GM12878 (cell line): ENCODE data around the gene DIP2A. TPM values are rescaled to one million over a fixed set of nuclear protein-coding genes. Genes with fewer than 3 reads are reported as not detected.

Source experiments
- ATAC-seq: fragments of 200-7000 bp; cut with Tn5 transposase; 3 replicates; pipeline ENCODE4 v1.9.1; 2020; ENCODE audit warnings: mild to moderate bottlenecking, moderate library complexity
- BruUV-seq: library from RNA; stranded (reverse); fragments of 400-500 nt; replicated peaks from 2 replicates; lab custom pipeline; 2021; lab: Mats Ljungman, UMichigan
- CTCF ChIA-PET: fragments of 300-600 bp; sonication (Branson Sonifier 250); formaldehyde crosslinking; extraction: SDS; loops from one replicate; lab custom pipeline; 2021; ENCODE audit warnings: inconsistent platforms; lab: Yijun Ruan, JAX
- POLR2A ChIA-PET: fragments of 350-600 bp; formaldehyde crosslinking; extraction: SDS; loops from one replicate; lab custom pipeline; 2021; ENCODE audit warnings: inconsistent platforms; lab: Charles Lee
- RAD21 ChIA-PET: fragments of 300-600 bp; sonication (Branson Sonifier 250); formaldehyde crosslinking; loops from one replicate; lab custom pipeline; 2023; ENCODE audit warnings: antibody characterized with exemption; ENCODE audit not compliant: unreplicated experiment; lab: Charles Lee
- SMC1A ChIA-PET: fragments of 300-600 bp; sonication (Branson Sonifier 250); formaldehyde crosslinking; loops from one replicate; lab custom pipeline; 2023; ENCODE audit not compliant: unreplicated experiment, uncharacterized antibody; lab: Charles Lee
- DNase-seq: peaks from one replicate; pipeline ENCODE4 v3.0.0-alpha.2; 2011; ENCODE audit warnings: low read depth, low spot score
- FAIRE-seq: peaks from 3 replicates; lab custom pipeline; 2011; peaks lifted over from hg19 to GRCh38; lab: Jason Lieb, UNC
- H2AFZ ChIP-seq: 2 replicates; pipeline ENCODE4 v1.6.0; 2011; ENCODE audit warnings: low read depth, low read length, control low read depth; ENCODE audit not compliant: control insufficient read depth
- H3K27ac ChIP-seq: 2 replicates; pipeline ENCODE4 v1.5.1; 2011; ENCODE audit warnings: control low read depth; ENCODE audit not compliant: control insufficient read depth, insufficient read depth
- H3K27me3 ChIP-seq, 2 experiments: replicated peaks in 1 of 2; 2 replicates each; pipeline versions ENCODE4 v1.6.0 to v1.6.1; 2011; ENCODE audit warnings: low read length in 1 of 2; ENCODE audit not compliant: control insufficient read depth in 2 of 2, insufficient read depth in 2 of 2
- H3K36me3 ChIP-seq, 2 experiments: 2 replicates each; pipeline ENCODE4 v1.5.1; 2011; ENCODE audit warnings: low read length in 1 of 2; ENCODE audit not compliant: control insufficient read depth in 2 of 2, insufficient read depth in 2 of 2
- H3K4me1 ChIP-seq: 2 replicates; pipeline ENCODE4 v1.6.1; 2011; ENCODE audit warnings: mild to moderate bottlenecking, low read length, moderate library complexity, mixed read lengths; ENCODE audit not compliant: control insufficient read depth, insufficient read depth
- H3K4me2 ChIP-seq: 2 replicates; pipeline ENCODE4 v1.6.0; 2011; ENCODE audit warnings: control low read depth; ENCODE audit not compliant: control insufficient read depth, insufficient read depth
- H3K4me3 ChIP-seq: fragments of 200-600 bp; sonication (generic); 2 replicates; pipeline ENCODE4 v1.5.1; 2016
- H3K79me2 ChIP-seq: 2 replicates; pipeline ENCODE4 v1.6.0; 2011; ENCODE audit warnings: low read length; ENCODE audit not compliant: control insufficient read depth, insufficient read depth
- H3K9ac ChIP-seq: 2 replicates; pipeline ENCODE4 v1.8.0; 2011; ENCODE audit warnings: low read length, control low read depth, mixed read lengths; ENCODE audit not compliant: control insufficient read depth, insufficient read depth
- H3K9me3 ChIP-seq: replicated peaks from 3 replicates; pipeline ENCODE4 v1.5.1; 2011; ENCODE audit warnings: mild to moderate bottlenecking, low read length; ENCODE audit not compliant: control insufficient read depth, insufficient read depth
- H4K20me1 ChIP-seq: 2 replicates; pipeline ENCODE4 v1.6.0; 2011; ENCODE audit not compliant: control insufficient read depth, insufficient read depth
- BMI1 ChIP-seq: fragments of 450-650 bp; IDR thresholded peaks from 2 replicates; pipeline ENCODE4 v1.6.1; 2016; ENCODE audit warnings: mild to moderate bottlenecking, moderate library complexity, borderline replicate concordance
- HDAC2 ChIP-seq: fragments of 200-600 bp; sonication (generic); IDR thresholded peaks from 2 replicates; pipeline ENCODE4 v1.6.1; 2017
- IRF3 ChIP-seq: fragments of 450-650 bp; IDR thresholded peaks from 2 replicates; pipeline ENCODE4 v1.6.1; 2014; ENCODE audit warnings: mild to moderate bottlenecking
- KDM1A ChIP-seq: fragments of 200-600 bp; sonication (generic); IDR thresholded peaks from 2 replicates; pipeline ENCODE4 v1.6.1; 2016; ENCODE audit warnings: borderline replicate concordance
- NKRF ChIP-seq: fragments of 450-650 bp; conservative IDR thresholded peaks from 2 replicates; pipeline ENCODE4 v1.6.1; 2017; ENCODE audit warnings: mild to moderate bottlenecking, moderate library complexity
- NR2C2 ChIP-seq: IDR thresholded peaks from 2 replicates; pipeline ENCODE4 v1.6.1; 2011; ENCODE audit warnings: borderline replicate concordance, low read depth; ENCODE audit not compliant: control insufficient read depth, insufficient read length
- POLR2AphosphoS2 ChIP-seq: IDR thresholded peaks from 2 replicates; pipeline ENCODE4 v1.6.1; 2011; ENCODE audit warnings: low read depth, mild to moderate bottlenecking, low read length, improper control_type of control experiment, moderate library complexity
- RFX5 ChIP-seq: IDR thresholded peaks from 2 replicates; pipeline ENCODE4 v1.6.1; 2011; ENCODE audit warnings: low read depth, low read length, improper control_type of control experiment
- WGBS: methylation state at CpG from one replicate; pipeline ENCODE4 v1.1.6; 2016; ENCODE audit warnings: low lambda C conversion rate; ENCODE audit not compliant: insufficient replicate concordance, insufficient coverage; ENCODE audit errors: missing lambda C conversion rate; 5-methylcytosine and 5-hydroxymethylcytosine counted together
- in situ Hi-C: fragments of 300-500 bp; cut with MboI; formaldehyde crosslinking; loops from 9 replicates; pipeline ENCODE4 v1.14.3; 2018; ENCODE audit warnings: mixed read lengths
- intact Hi-C: fragments of 100-400 bp; cut with micrococcal nuclease; formaldehyde crosslinking; loops from one replicate; pipeline ENCODE4 v1.14.2; 2022; ENCODE audit not compliant: unreplicated experiment
- polyA plus RNA-seq, 11 experiments: library from polyadenylated mRNA; depleted of rRNA in 4 of 11; unstranded in 6 of 11; stranded (reverse) in 5 of 11; fragments of >200 nt; fragmentation: Nextera tagmentation in 4 of 11; fragmentation: Illumina TruSeq in 1 of 11; extraction: Ambion mirVana in 4 of 11; extraction: Trizol in 1 of 11; gene quantifications; 1 replicate in 1 of 11; 2 replicates in 10 of 11; pipeline versions ENCODE4 v1.2.1 to v1.2.3, GENCODE V29; 2011 to 2016; ENCODE audit warnings: inconsistent platforms in 2 of 11, missing spikeins in 2 of 11, low read depth in 1 of 11
- total RNA-seq, 4 experiments: library from RNA; depleted of rRNA in 3 of 4; stranded (reverse); fragments of >200 nt in 3 of 4; fragmentation: Illumina TruSeq in 1 of 4; extraction: Trizol in 1 of 4; gene quantifications; 2 replicates each; pipeline versions ENCODE4 v1.2.1 to v1.2.3, GENCODE V29; 2013 to 2021
- TF ChIP-seq, protein P1 (sequence below): fragments of 450-650 bp; IDR thresholded peaks from 2 replicates; pipeline ENCODE4 v1.6.1; 2017; ENCODE audit warnings: mild to moderate bottlenecking, low read depth, inconsistent platforms; ENCODE audit not compliant: poor library complexity, severe bottlenecking
- TF ChIP-seq, protein P2 (sequence below): IDR thresholded peaks from 2 replicates; pipeline ENCODE4 v1.6.1; 2011; ENCODE audit warnings: borderline replicate concordance, low read depth, mild to moderate bottlenecking, moderate library complexity, low read length; ENCODE audit not compliant: insufficient read depth, poor library complexity, severe bottlenecking

The DIP2A gene
- total and polyA plus RNA-seq, 10 of the 15 experiments (the other 5 are each of a cell fraction or from before 2014, with no cell fraction given): 1.7 to 25.5 (median 12.2) TPM

DNA sequence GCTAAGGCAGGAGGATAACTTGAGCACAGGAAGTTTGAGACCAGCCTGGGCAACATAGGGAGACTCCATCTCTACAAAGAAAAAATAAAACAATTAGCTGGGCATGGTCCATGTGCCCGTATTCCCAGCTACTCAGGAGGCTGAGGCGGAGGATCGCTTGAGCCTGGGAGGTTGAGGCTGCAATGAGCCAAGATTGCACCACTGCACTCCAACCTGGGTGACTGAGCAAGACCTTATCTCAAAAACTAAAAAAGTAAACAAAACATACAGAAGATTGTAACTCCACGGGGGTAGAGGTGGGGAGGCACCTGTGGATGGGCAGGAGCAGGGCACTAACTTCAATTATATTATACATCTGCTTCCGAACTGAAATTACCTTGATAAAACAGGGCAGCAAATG, 141.6 kb downstream of the DIP2A start:
- DNase-seq: no peak

DNA sequence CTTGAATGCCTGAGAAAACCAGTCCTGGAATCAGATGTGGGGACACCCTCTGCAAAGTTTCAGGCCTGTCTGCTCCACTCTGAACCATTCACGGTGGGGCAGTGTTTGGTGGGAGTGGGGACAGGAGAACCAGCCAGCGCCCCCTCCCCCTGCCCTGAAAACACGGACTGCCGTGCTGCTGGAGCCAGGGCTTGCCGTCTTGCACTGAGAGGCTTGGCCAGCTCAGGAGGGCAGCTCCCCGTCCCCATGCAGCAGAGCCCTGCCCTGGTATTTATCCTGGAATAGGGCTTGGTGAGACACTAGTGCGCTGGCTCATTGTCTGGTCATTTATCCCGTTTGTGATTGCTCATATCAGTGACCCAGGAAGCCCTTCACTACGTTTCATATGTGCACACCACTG, 142.3 kb downstream of the DIP2A start:
- Histone ChIP-seq H3K4me2 (no peak overlapping the region), H3K27ac (no peak overlapping the region), H3K79me2 (no peaks in the 10 kb centered on the region), H3K4me3 (no peak overlapping the region), H3K9ac (no peak overlapping the region), H3K36me3 (no peaks in the 10 kb centered on the region), H2AFZ (no peak overlapping the region), H3K9me3 (no peaks in the 10 kb centered on the region), H4K20me1 (no peaks in the 10 kb centered on the region), H3K27me3 (no peaks in the 10 kb centered on the region), H3K4me1 (peaks cover 6% of the 10 kb centered on the region)
- DNase-seq: no peak
- ChIA-PET CTCF (no interaction called here), SMC1A (no interaction called here), POLR2A (no interaction called here), RAD21 (no interaction called here)
- no peak for ATAC-seq
- no peak for FAIRE-seq
- intact Hi-C loops (no loop called here), in situ Hi-C loops (no loop called here)
- WGBS: 45% methylated on average over 8 of the region's 9 CpGs
- BruUV-seq: no TSS peak
- TF ChIP-seq, protein P1, sequence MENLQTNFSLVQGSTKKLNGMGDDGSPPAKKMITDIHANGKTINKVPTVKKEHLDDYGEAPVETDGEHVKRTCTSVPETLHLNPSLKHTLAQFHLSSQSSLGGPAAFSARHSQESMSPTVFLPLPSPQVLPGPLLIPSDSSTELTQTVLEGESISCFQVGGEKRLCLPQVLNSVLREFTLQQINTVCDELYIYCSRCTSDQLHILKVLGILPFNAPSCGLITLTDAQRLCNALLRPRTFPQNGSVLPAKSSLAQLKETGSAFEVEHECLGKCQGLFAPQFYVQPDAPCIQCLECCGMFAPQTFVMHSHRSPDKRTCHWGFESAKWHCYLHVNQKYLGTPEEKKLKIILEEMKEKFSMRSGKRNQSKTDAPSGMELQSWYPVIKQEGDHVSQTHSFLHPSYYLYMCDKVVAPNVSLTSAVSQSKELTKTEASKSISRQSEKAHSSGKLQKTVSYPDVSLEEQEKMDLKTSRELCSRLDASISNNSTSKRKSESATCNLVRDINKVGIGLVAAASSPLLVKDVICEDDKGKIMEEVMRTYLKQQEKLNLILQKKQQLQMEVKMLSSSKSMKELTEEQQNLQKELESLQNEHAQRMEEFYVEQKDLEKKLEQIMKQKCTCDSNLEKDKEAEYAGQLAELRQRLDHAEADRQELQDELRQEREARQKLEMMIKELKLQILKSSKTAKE: no peak
- TF ChIP-seq IRF3: no peak
- TF ChIP-seq, protein P2, sequence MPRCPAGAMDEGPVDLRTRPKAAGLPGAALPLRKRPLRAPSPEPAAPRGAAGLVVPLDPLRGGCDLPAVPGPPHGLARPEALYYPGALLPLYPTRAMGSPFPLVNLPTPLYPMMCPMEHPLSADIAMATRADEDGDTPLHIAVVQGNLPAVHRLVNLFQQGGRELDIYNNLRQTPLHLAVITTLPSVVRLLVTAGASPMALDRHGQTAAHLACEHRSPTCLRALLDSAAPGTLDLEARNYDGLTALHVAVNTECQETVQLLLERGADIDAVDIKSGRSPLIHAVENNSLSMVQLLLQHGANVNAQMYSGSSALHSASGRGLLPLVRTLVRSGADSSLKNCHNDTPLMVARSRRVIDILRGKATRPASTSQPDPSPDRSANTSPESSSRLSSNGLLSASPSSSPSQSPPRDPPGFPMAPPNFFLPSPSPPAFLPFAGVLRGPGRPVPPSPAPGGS: no peak
- no peak for TF ChIP-seq HDAC2
- TF ChIP-seq RFX5: no peak
- TF ChIP-seq NR2C2: no peak

More for the DNA sequence above, 141.6 kb downstream of the DIP2A start:
- H3K27me3 ChIP-seq: no peaks in the 10 kb centered on the region
- no peaks in the 10 kb centered on the region for H3K36me3 ChIP-seq
- ChIA-PET CTCF (no interaction called here), POLR2A (no interaction called here), SMC1A (no interaction called here), RAD21 (no interaction called here)
- no peaks in the 10 kb centered on the region for H3K9me3 ChIP-seq
- H4K20me1 ChIP-seq: no peaks in the 10 kb centered on the region
- TF ChIP-seq NKRF (no peak), KDM1A (no peak), BMI1 (no peak), POLR2AphosphoS2 (no peak)
- H3K4me2 ChIP-seq: no peak overlapping the region
- H2AFZ ChIP-seq: no peak overlapping the region
- ATAC-seq (no peak), FAIRE-seq (no peak)
- no peaks in the 10 kb centered on the region for H3K79me2 ChIP-seq
- BruUV-seq: no TSS peak
- 50% methylated on average over 5 of the region's 5 CpGs for WGBS
- H3K27ac ChIP-seq: no peak overlapping the region
- H3K4me1 ChIP-seq: no peaks in the 10 kb centered on the region; the same call in 1 of the 2 replicates
- in situ Hi-C loops: no loop called here
- H3K4me3 ChIP-seq: no peak overlapping the region
- intact Hi-C loops: no loop called here
- H3K9ac ChIP-seq: no peak overlapping the region
